Gastroesophageal sphincter (tissue), 3 donors: ENCODE data around the gene OTOG.

Experiments used
- POLR2A ChIP-seq, 2 donors: fragments of 450-650 bp; IDR thresholded peaks; one replicate each; pipeline ENCODE4 v1.6.1; 2017; ENCODE audit warnings: antibody characterized with exemption in 2 of 2, mild to moderate bottlenecking in 2 of 2, moderate library complexity in 1 of 2
- TF ChIP-seq, protein P1 (sequence below), 4 experiments: fragments of 200-600 bp in 2 of 4; fragments of 450-650 bp in 2 of 4; sonication (generic) in 1 of 4; IDR thresholded peaks; one replicate each; pipeline ENCODE4 v1.5.1; 2017 to 2019; ENCODE audit warnings: antibody characterized with exemption in 4 of 4, mild to moderate bottlenecking in 2 of 4, moderate library complexity in 2 of 4

- TF ChIP-seq, protein P1, sequence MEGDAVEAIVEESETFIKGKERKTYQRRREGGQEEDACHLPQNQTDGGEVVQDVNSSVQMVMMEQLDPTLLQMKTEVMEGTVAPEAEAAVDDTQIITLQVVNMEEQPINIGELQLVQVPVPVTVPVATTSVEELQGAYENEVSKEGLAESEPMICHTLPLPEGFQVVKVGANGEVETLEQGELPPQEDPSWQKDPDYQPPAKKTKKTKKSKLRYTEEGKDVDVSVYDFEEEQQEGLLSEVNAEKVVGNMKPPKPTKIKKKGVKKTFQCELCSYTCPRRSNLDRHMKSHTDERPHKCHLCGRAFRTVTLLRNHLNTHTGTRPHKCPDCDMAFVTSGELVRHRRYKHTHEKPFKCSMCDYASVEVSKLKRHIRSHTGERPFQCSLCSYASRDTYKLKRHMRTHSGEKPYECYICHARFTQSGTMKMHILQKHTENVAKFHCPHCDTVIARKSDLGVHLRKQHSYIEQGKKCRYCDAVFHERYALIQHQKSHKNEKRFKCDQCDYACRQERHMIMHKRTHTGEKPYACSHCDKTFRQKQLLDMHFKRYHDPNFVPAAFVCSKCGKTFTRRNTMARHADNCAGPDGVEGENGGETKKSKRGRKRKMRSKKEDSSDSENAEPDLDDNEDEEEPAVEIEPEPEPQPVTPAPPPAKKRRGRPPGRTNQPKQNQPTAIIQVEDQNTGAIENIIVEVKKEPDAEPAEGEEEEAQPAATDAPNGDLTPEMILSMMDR (IDR thresholded peaks at IDR 0.05): no peak
- TF ChIP-seq POLR2A (IDR thresholded peaks at IDR 0.05): no peak
Measured at GRCh38 chr11:17514476-17514875, 32.6 kb upstream of the OTOG start.
